ENCODE data around the gene KCNQ1.

KCNQ1 gene

GRCh38 chr11:2718817-2719438 is 274.1 kb downstream of the KCNQ1 start:
- no peak for TF ChIP-seq CTCF (IDR thresholded peaks at IDR 0.05; ENCODE audit: control insufficient read depth, insufficient read depth, low read depth, low read length, missing control alignments)
- DNase-seq (ENCODE audit: low read depth) = no peak
- H3K4me3 ChIP-seq (ENCODE audit: control insufficient read depth, low read depth, low read length) = no peak overlapping the region

- DNase-seq (ENCODE audit: low read depth) = no peak
- no peak for TF ChIP-seq CTCF (IDR thresholded peaks at IDR 0.05; ENCODE audit: control insufficient read depth, insufficient read depth, low read depth, low read length, missing control alignments)
- H3K4me3 ChIP-seq (ENCODE audit: control insufficient read depth, low read depth, low read length) = no peak overlapping the region
Observed at GRCh38 chr11:2719831-2720590, 275.2 kb downstream of the KCNQ1 start.

GRCh38 chr11:2721210-2721916 is 276.6 kb downstream of the KCNQ1 start:
- no peak for TF ChIP-seq CTCF (IDR thresholded peaks at IDR 0.05; ENCODE audit: control insufficient read depth, insufficient read depth, low read depth, low read length, missing control alignments)
- no peak for DNase-seq (ENCODE audit: low read depth)
- H3K4me3 ChIP-seq (ENCODE audit: control insufficient read depth, low read depth, low read length) = no peak overlapping the region

GRCh38 chr11:2722955-2723354 is 278.1 kb downstream of the KCNQ1 start:
- no peak for DNase-seq (ENCODE audit: low read depth)
- no peak overlapping the region for H3K4me3 ChIP-seq (ENCODE audit: control insufficient read depth, low read depth, low read length)
- TF ChIP-seq CTCF (IDR thresholded peaks at IDR 0.05; ENCODE audit: control insufficient read depth, insufficient read depth, low read depth, low read length, missing control alignments) = no peak

GRCh38 chr11:2724104-2724503 is 279.3 kb downstream of the KCNQ1 start:
- TF ChIP-seq CTCF (IDR thresholded peaks at IDR 0.05; ENCODE audit: control insufficient read depth, insufficient read depth, low read depth, low read length, missing control alignments) = no peak

GRCh38 chr11:2724653-2725367 is 280.0 kb downstream of the KCNQ1 start:
- no peak for TF ChIP-seq CTCF (IDR thresholded peaks at IDR 0.05; ENCODE audit: control insufficient read depth, insufficient read depth, low read depth, low read length, missing control alignments)
- no peak for DNase-seq (ENCODE audit: low read depth)
- H3K4me3 ChIP-seq (ENCODE audit: control insufficient read depth, low read depth, low read length) = no peak overlapping the region

More at GRCh38 chr11:2724104-2724503, 279.3 kb downstream of the KCNQ1 start:
- no peak overlapping the region for H3K4me3 ChIP-seq (ENCODE audit: control insufficient read depth, low read depth, low read length)
- no peak for DNase-seq (ENCODE audit: low read depth)
